Activated CD4-positive, alpha-beta T cell treated with anti-CD3 and anti-CD28 coated beads, Interleukin-2, amount 50 U/mL, for 24 hours (primary cell): ENCODE measurements around the gene MBD5.
A peak's percentile ranks its signal among the peaks of the same experiment; 100 is the strongest.

Source experiments
- DNase-seq, 2 donors: peaks; one replicate each; pipeline ENCODE4 v3.0.0-alpha.2; 2020; ENCODE audit warnings: low read depth in 1 of 2, low spot score in 1 of 2

The MBD5 gene

GRCh38 chr2:148455791-148456190 lies 434.9 kb downstream of the MBD5 start:
- DNase-seq: no peak

GRCh38 chr2:148458171-148458570 lies 437.3 kb downstream of the MBD5 start:
- DNase-seq: no peak

DNA sequence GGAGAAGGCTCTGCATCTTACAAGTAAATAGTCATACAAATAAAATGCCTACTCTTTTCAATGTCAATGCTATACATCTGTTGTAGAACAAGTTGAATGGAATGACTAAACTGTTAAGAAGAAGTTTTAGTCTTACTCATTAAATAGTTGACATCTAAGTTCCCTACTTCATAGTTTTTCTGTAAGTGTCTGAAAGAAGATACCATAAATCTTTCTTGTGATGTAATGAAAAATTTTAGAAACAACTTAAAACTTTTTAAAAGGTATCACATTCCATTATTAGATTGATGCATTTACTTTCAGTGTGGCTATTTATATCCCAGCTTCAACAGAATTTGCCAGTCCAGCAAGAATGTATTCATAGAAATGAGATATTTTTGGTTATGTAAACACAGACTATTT lies 438.5 kb downstream of the MBD5 start:
- no peak for DNase-seq

DNA sequence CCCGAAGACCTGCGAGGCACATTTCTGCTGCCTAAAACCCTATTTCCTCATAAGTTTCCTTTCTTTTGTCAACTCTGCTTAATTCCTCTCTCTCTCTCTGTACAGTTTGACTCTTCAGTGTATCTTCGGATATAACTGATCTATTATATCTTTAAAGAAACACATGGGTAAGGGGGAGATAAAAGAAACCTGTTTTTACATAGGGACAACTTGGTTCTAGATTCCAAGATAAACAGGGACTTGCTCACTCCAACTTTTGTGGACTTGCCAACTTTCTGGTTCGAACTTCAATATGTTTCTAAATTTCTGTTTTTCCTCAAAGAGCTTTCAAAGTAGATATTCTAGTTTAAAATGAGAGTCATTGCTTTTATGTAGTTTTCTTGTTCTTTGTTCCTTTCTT lies 441.0 kb downstream of the MBD5 start:
- no peak for DNase-seq

GRCh38 chr2:148475626-148476025 lies 454.7 kb downstream of the MBD5 start:
- no peak for DNase-seq

DNA sequence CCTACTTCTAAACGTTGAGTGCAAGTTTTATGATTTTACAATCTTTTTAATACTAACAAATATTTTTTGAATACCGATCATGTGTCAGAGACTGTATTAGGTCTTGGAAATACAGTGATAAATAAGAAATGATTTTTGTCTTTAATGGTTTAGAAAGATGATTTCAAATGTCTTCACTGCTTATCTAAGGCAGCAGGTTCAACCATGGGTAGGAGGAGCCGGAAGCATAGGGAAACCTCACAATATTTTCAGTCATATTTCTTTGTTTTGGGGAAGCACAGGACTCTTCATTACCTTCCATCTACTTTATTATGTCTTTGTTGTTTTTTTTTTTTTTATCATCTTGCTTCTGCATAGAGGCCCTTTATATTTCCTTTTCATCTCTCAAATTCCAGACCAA lies 458.5 kb downstream of the MBD5 start:
- no peak for DNase-seq

DNA sequence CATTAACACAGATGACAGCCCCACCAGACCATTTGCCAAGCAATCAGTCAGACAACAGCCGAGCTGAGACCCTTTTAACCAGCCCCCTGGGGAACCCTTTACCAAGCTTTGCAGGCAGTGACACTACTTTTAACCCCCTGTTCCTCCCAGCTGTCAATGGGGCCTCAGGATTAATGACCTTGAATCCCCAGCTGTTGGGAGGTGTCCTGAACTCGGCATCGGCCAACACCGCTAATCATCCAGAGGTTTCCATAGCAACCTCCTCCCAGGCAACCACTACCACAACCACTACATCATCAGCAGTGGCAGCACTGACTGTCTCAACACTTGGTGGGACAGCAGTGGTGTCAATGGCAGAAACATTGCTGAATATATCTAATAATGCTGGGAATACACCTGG lies 462.8 kb downstream of the MBD5 start:
- DNase-seq: no peak

GRCh38 chr2:148484066-148484465 lies 463.2 kb downstream of the MBD5 start:
- DNase-seq: no peak

GRCh38 chr2:148486655-148487054 lies 465.8 kb downstream of the MBD5 start:
- DNase-seq: no peak

DNA sequence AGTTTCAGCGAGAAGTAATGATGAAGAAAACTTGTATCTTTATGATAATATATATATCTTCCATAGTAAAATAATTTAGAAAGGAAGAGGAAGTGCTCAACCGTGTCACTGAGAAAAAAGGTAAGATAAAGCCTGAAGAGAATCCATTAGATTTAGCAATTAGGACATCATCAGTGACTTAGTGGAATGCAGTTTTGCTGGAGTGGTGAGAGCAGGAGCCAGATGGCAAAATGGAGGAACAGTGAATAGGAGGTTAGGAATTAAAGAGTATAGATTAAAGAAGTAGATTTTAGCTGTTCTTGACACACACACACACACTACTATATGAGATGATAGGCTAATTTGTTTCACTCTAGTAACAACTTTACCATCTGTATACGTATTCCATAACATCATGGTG lies 466.5 kb downstream of the MBD5 start:
- no peak for DNase-seq

GRCh38 chr2:148490840-148491439 lies 470.0 kb downstream of the MBD5 start:
- no peak for DNase-seq

DNA sequence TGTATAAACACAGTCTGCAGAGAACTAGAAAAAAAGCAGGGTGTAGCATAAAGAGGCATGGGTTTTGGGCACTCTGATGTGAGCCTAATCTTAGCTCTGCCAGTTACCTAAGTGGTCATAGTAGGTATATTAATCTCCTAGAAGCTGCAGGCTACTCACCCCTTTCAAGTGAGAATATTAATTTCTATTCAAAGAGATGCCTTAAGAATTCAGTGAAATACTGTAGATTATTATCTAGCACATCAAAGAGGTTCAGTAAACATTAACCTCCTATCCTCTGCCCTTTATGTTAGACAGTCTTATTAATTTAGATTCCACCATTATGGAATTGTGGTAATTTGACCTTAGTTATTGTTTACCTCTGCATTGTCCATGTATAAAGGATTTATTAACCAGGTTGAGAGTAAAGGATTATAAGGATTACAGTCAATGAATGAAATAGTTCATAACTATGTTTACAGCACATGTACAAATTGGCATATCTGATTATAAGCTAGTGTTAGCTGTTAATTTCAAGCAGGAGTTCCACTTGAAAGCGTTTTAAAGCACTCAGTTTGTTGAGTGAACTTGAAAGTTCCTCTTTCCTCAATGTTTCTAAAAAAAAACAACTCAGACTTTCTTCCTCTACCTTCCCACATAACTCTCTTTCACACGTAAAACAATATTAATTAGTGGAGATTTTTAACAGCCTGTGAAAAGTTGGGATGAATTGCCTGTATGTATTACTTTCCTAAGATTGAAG lies 473.1 kb downstream of the MBD5 start:
- no peak for DNase-seq

DNA sequence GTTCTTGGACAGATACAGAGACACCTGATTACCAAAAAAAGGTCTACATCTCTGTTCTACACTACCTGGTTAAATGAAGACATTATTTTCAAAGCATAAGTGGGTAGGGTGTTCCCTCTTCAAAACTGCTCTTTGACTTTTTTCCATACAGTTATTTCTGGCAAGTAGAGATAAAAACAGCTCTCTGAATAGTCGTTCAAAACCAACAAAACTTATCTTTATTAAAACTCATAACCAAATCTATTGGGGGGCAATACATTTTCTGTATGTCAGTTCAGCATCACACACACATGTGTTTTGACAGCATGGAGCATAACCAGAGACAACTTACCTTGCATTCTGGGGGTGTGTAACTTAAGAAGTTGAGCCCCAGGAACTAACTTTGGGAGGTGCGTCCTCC lies 474.7 kb downstream of the MBD5 start:
- no peak for DNase-seq

DNA sequence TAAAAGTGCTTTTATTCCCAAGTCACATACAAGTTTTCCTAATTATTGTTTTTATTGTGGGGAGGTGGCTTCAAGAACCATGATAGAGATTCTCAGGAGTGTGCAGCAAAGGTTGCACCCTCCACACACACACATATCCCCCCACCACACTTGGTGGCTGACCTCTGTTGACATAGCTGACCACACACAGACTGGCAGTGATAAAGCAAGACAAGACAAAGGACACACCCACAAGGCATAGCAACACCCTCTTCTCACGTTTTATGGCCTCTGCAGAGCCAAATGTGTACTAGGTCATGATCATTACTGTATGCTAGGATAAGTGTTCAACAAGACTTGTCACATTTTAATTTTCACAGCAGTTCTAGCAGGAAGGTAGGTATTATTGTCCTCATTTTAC lies 480.7 kb downstream of the MBD5 start:
- no peak for DNase-seq

DNA sequence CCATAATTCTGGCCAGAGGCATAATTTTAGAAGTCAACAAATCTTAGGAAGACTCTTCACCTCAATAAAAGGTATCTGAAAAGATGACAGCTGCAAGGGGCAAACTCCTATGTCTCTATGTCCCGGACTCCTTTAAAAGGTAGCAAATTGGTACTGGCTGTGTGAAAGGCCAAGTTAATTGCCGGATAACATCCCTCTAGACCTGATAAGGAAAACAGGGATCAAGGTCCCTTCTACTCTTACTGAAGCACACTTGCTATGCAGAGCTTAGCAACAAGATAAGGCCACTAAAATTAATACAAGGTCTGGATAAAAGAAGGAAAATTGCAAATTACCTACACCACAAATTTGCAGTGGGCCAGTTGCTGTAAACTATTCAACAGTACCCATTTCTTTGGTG lies 482.6 kb downstream of the MBD5 start:
- DNase-seq: no peak

GRCh38 chr2:148507970-148508369 lies 487.1 kb downstream of the MBD5 start:
- no peak for DNase-seq

DNA sequence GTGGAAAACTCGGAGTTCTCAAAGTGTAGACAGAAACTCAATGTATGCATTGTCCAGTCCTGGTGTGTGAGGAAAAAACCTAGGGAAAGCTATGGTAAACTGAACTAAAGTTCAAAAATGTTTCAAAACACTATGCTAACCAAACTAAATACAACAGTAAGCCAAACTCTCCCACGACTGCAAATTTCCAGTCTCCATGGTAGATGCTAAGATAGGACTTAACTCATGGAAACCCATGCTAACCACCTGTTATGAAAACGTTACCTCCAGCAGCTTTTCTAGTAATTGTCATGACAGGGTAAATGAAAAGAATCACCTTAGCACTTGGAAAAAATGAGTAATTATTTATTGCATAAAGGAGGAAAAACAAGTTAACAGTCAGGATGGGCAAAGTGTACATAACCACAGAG lies 488.0 kb downstream of the MBD5 start:
- DNase-seq: no peak

DNA sequence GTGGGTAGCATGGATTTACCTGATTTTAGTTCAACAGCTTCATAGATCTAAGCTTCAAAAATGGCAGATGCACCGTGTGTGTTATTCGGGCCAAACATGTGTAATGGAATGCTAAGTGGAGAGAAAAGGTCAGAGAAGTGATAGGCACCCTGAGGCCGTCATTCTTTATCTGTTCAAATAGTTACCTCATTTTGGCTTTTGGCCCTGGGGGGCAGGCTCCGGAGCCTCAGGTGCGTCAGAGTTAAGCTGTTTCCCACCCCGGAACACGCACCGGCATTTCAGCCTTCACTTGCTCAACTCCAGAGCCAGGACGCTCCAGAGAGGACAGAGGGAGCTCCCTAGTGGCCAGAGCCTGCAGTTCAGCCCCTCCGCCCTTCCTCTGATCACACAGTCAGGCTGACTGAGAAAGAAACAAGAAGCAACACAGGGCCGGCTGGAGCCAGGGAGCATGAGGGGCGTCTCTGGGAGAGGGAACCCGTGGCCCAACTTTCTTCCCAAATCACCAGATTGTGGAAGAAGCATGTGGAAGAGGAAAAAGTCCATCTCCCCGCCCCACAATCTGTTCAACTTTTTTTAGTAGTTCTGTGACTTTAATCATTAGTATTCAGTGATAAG lies 488.5 kb downstream of the MBD5 start:
- DNase-seq: peak; percentile 64 to 72

DNA sequence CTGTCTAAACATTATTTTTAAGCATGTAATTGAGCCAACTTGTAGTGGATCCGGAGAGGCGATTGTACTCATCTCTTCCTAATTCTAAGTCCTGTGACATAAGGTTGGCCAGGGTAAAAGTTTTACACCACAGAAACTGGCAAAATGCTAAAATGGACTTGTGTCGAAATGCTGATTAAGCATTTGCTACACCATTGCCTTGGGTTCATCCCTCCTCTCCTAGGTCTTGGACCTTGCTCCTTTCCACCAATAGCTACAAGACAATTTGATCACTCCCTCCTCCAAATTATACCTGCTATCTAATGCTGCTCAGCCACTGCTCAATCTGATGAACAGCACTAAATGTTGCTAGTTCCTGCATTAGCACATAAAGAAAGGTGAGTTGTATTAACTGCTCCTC lies 491.0 kb downstream of the MBD5 start:
- no peak for DNase-seq

DNA sequence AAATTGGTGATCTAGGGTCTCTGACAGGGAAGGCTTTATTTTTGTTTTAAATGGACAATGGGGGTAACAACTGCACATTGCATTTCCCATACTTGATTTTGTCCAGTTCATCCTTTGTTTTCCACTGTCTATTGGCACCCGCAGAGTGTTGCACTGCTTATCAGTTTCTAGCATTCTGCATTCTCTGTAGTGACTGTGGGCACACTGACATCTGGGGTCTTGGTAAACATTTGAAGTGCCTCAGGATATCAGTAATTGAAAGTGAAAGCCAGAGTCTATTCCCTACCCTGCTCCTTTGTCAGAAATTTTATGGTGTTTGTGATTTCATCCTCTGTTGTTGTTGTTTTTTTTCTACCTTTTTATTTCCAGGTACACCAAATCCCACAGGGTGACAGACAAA lies 491.6 kb downstream of the MBD5 start:
- DNase-seq: no peak

DNA sequence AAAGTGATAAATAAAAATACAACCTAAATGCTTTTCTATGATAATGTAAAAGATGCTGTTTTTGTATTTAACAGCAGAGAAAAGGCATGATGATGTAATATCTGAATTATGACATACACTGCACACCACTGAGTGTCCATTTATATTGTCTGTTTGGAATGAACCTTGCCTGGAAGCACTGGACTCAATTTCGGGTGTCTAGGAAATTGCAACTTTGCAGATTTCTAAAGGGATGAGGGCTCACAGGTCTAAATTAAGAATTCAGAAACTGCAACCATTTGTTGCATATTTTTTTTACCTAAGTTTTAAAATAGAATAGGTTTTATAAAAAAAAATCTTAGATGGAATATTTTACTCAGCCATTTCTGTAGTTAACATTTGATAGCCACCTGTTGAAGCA lies 492.5 kb downstream of the MBD5 start:
- no peak for DNase-seq

DNA sequence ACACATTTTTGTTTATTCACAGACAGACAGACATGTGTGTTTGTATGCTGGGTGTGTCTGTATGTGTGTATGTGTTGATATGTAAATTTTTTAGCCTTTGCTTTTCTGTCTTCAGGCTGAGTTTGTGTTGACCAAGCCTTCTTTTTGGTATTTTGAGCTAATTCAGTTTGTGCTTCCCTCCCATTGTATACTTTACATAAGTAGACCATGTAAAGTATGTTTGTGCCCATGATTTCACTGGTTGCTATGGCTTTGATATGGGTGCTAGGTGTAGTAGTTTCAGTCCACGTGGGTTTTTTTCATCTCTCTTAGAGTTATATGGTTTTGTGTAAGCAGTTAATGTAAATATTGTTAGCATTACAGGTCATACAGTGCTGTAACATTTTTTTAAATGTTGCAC lies 494.2 kb downstream of the MBD5 start:
- DNase-seq: no peak

DNA sequence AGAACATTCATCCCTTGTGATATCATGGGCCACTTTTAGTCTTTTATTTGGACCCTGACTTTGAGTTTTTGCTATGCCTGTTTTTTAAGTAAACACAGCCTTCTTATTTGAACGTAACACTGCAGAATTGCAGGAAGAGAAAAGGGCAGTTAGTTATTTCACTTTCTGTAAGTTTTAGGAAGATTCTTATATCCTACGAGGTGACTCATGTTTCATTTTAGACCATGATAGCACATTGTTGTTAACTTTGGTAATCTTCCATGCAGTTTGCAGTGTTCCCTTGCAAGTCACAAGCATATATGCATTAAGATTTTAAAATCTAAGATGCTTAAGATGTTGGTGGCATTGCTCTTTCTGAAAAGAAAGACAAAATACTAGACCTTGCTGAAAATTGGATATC lies 495.1 kb downstream of the MBD5 start:
- no peak for DNase-seq
